ENCODE results near the gene PRKAA2. TPM values are rescaled to one million over a fixed set of nuclear protein-coding genes. Genes with fewer than 3 reads are reported as not detected.

PRKAA2 gene
- total RNA-seq, 1 donor = under 0.01 TPM

DNA sequence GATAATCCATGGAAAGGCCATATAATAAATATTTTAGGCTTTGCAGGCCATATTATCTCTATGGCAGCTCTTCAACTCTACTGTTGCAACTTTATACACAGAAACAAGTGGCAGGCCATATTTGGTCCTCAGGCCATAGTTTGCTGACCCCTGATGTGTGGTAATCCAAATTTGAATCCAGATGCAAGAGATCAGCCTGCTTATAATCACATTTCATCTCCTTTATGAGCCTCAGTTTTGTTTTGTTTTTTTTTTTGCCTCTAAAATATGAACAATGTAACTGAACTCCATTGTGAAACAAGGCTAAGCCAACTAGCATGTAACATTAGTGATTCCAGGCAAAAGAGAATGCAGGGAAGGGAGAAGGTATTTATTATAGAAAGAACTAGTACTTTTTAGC lies 81.6 kb downstream of the PRKAA2 start:
- no peaks in the 10 kb centered on the region for H3K9me3 ChIP-seq (ENCODE audit: low read depth, low read length)
- no peaks in the 10 kb centered on the region for H3K4me1 ChIP-seq (ENCODE audit: insufficient read depth, low read length)
- peaks cover 3% of the 10 kb centered on the region for H3K27me3 ChIP-seq (ENCODE audit: insufficient read depth, low read length)
- H3K4me3 ChIP-seq (ENCODE audit: low read length) = no peak overlapping the region

DNA sequence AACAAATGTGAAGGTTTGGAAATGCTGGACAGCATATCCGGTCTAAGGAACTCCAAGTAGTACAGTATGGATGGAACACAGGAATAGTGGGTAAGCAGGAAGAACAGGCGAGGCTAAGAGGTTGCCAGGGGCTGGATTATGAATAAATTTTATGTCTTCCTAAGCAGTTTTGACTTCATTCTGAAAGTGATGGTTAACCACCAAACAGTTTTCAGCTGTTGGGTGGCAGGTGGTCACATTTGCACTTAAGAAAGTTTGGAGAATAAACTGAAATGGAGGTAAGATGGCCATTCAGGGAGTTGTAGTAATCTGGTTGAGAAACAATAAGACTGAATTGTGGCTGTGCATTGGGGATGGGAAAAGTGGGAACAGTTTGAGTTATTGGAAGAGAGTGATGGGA lies 83.8 kb downstream of the PRKAA2 start:
- Histone ChIP-seq H3K9me3 (ENCODE audit: low read depth, low read length) (no peaks in the 10 kb centered on the region), H3K27me3 (ENCODE audit: insufficient read depth, low read length) (peaks cover 3% of the 10 kb centered on the region), H3K4me1 (ENCODE audit: insufficient read depth, low read length) (no peaks in the 10 kb centered on the region), H3K4me3 (ENCODE audit: low read length) (no peak overlapping the region)

DNA sequence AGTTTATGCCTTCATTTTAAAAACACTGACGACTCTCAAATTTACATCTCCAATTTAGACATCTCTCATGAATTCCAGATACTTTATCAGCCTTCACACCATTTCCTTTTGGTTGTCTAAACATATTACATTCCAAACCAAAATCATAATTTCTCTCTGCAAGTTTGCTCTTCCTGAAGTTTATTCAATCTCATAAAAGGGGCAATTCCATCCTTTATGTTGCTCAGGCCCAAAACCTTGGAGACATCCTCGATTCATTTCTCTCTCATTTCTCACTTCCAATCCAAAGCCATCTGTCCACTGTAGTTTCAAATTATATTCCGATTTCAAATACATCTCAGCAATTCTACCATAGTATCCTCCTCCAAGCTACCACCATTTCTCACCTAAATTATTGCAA lies 100.1 kb downstream of the PRKAA2 start:
- no peak overlapping the region for H3K4me3 ChIP-seq (ENCODE audit: low read length)
- no peaks in the 10 kb centered on the region for H3K4me1 ChIP-seq (ENCODE audit: insufficient read depth, low read length)
- peaks cover 3% of the 10 kb centered on the region for H3K27me3 ChIP-seq (ENCODE audit: insufficient read depth, low read length)
- no peaks in the 10 kb centered on the region for H3K9me3 ChIP-seq (ENCODE audit: low read depth, low read length)

DNA sequence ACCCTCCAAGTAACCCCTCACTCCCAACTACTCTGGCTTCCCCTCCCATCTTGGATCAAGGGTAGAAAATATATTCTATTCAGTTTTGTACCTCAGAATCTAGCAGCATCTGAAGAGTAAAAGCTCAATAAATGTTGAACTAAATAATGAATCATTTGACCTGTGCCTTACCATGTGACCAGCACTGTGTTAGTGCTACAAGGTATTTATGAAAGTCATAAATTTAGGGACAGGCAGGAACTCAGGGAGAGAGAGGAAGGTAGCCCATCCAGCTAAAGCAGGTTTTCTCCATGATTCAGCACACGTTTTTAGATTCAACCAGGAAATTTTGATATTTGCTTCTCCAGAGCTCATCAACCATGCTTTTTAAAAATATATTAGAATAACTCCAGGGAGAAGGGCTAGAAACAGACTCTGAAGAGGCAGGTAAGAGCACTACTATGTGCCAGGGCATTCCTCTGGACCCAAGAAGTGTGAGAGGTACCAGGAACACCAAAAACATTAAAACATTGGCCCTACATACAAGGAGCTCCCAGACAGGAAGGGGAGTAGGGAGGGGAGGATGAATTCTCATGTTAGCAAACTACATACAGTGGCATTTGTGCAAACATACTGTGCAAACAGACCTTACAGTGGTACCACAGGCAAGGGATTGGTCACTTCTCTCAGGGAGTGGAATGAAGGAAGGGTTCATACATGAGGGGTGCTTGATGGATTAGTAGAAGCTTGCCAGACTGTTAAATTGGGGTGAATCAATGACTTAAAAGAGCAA lies 109.8 kb downstream of the PRKAA2 start:
- Histone ChIP-seq H3K9me3 (ENCODE audit: low read depth, low read length) (no peaks in the 10 kb centered on the region), H3K4me1 (ENCODE audit: insufficient read depth, low read length) (no peaks in the 10 kb centered on the region), H3K4me3 (ENCODE audit: low read length) (no peak overlapping the region), H3K27me3 (ENCODE audit: insufficient read depth, low read length) (no peaks in the 10 kb centered on the region)

DNA sequence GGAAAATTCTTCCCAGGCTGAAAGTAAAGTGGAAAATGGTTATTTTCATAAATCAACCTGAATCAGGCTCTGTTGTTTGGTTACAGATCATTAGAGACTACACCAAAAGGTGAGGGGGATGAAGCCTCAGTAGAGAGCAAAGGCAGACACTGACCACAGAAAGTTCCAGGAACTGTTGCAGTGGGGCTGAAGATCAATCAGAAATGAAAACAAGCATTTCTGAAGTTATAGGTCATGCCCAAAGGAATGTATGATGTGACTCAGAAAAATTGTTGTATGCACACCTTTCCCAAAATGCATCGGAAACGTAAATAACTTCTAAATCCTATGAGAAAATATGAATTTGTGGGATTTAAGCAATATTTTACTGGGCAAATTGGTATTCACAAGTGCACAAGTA lies 110.8 kb downstream of the PRKAA2 start:
- H3K4me1 ChIP-seq (ENCODE audit: insufficient read depth, low read length) = no peaks in the 10 kb centered on the region

DNA sequence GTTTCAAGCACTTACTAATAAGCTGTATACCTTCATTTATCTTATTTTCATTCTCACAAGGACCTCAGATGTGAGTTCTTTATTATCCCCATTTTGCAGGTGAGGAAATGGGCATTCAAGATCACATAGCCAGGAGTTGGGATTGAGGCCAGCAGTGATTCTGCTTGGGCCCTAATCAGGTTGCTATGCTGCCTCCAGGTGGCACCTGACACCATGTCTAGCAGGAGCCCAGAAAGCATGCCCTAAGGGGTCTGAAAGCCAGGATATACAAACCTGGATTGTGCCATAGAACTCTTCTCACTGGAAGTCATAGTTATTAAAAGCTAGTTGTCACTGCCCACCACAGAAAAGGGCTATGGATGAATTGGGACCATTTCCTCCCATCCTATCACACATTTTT lies 113.0 kb downstream of the PRKAA2 start:
- Histone ChIP-seq H3K4me3 (ENCODE audit: low read length) (no peak overlapping the region), H3K4me1 (ENCODE audit: insufficient read depth, low read length) (no peaks in the 10 kb centered on the region)

More for the DNA sequence above, 110.8 kb downstream of the PRKAA2 start:
- Histone ChIP-seq H3K27me3 (ENCODE audit: insufficient read depth, low read length) (no peaks in the 10 kb centered on the region), H3K9me3 (ENCODE audit: low read depth, low read length) (no peaks in the 10 kb centered on the region), H3K4me3 (ENCODE audit: low read length) (no peak overlapping the region)

DNA sequence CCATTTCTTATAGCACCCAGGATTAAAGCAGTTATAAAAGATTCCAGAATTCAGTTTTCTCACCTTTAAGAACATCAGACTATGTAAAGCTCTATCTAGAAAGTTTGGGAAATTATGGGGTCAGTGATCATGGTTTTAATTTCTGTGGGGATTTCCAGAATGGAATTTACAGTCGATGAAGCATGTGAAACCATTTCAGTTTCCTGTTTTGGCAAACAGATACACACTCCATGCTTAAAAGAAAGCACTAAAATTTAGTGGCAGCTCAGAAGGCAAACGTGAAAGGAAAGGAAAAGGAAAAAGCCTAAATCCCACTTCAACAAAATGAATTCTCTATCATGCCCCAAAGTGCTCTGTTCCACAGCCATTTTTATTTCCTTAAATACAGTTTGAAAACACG lies 113.7 kb downstream of the PRKAA2 start:
- Histone ChIP-seq H3K27me3 (ENCODE audit: insufficient read depth, low read length) (no peaks in the 10 kb centered on the region), H3K9me3 (ENCODE audit: low read depth, low read length) (no peaks in the 10 kb centered on the region), H3K4me3 (ENCODE audit: low read length) (no peak overlapping the region), H3K4me1 (ENCODE audit: insufficient read depth, low read length) (no peaks in the 10 kb centered on the region)

More for the DNA sequence above, 113.0 kb downstream of the PRKAA2 start:
- no peaks in the 10 kb centered on the region for H3K9me3 ChIP-seq (ENCODE audit: low read depth, low read length)
- no peaks in the 10 kb centered on the region for H3K27me3 ChIP-seq (ENCODE audit: insufficient read depth, low read length)

Other genes starting within 250 kb of the PRKAA2 start
- gene PLPP3, start 65.8 kb upstream of the PRKAA2 start, total RNA-seq = 1.4 TPM
- gene FYB2, start 174.1 kb downstream of the PRKAA2 start, total RNA-seq = not detected
- not detected for gene C8A, start 209.5 kb downstream of the PRKAA2 start, total RNA-seq

All from mononuclear cell (primary cell).